SJCRH30 (cell line): ENCODE results near the gene SAMSN1. TPM values are rescaled to one million over a fixed set of nuclear protein-coding genes. Genes with fewer than 3 reads are reported as not detected.
"Not testable (repeated sequence)": the region's sequence is repeated elsewhere in the genome, so short reads cannot be mapped to it uniquely, and the experiment has no call there.

ENCODE experiments used
- DNase-seq, 2 experiments: peaks; one replicate each; pipeline ENCODE4 v3.0.0-alpha.2; 2015 to 2020
- H3K27ac ChIP-seq: fragments of 250-450 bp; sonication (Bioruptor Pico); 2 replicates; pipeline ENCODE4 v1.5.1; 2020; ENCODE audit warnings: mild to moderate bottlenecking, moderate library complexity
- H3K27me3 ChIP-seq: fragments of 250-450 bp; sonication (Bioruptor Pico); 2 replicates; pipeline ENCODE4 v1.5.1; 2020; ENCODE audit warnings: mild to moderate bottlenecking, moderate library complexity
- H3K36me3 ChIP-seq: fragments of 250-450 bp; sonication (Bioruptor Pico); 2 replicates; pipeline ENCODE4 v1.5.1; 2020; ENCODE audit warnings: mild to moderate bottlenecking, moderate library complexity
- H3K4me1 ChIP-seq: fragments of 250-450 bp; sonication (Bioruptor Pico); 2 replicates; pipeline ENCODE4 v1.5.1; 2020; ENCODE audit warnings: mild to moderate bottlenecking, moderate library complexity
- H3K4me3 ChIP-seq: fragments of 250-450 bp; sonication (Bioruptor Pico); 2 replicates; pipeline ENCODE4 v1.5.1; 2020; ENCODE audit warnings: mild to moderate bottlenecking, moderate library complexity
- H3K9me3 ChIP-seq: fragments of 250-450 bp; sonication (Bioruptor Pico); replicated peaks from 2 replicates; pipeline ENCODE4 v1.5.1; 2020; ENCODE audit warnings: mild to moderate bottlenecking, moderate library complexity
- total RNA-seq: library from RNA; depleted of rRNA; stranded (reverse); fragments of >200 nt; shearing (Covaris generic); gene quantifications from 2 replicates; pipeline ENCODE4 v1.2.3, GENCODE V29; 2014

The SAMSN1 gene
- total RNA-seq, 1 experiment from 2014 or later = 0.12 TPM

GRCh38 chr21:14527696-14528652, 18.1 kb downstream of the SAMSN1 start:
- Histone ChIP-seq H3K27me3 (no peaks in the 10 kb centered on the region), H3K36me3 (no peaks in the 10 kb centered on the region), H3K9me3 (no peaks in the 10 kb centered on the region; the same call in 1 of the 2 replicates), H3K27ac (no peak overlapping the region), H3K4me1 (no peaks in the 10 kb centered on the region), H3K4me3 (no peak overlapping the region)
- no peak for DNase-seq

- Histone ChIP-seq H3K4me3 (no peak overlapping the region), H3K27ac (no peak overlapping the region), H3K36me3 (no peaks in the 10 kb centered on the region), H3K4me1 (no peaks in the 10 kb centered on the region), H3K9me3 (no peaks in the 10 kb centered on the region; the same call in 1 of the 2 replicates), H3K27me3 (no peaks in the 10 kb centered on the region)
- no peak for DNase-seq
Measured at GRCh38 chr21:14526836-14527695, 19.0 kb downstream of the SAMSN1 start.

- DNase-seq = no peak
- Histone ChIP-seq H3K27me3 (no peaks in the 10 kb centered on the region), H3K4me3 (no peak overlapping the region), H3K27ac (no peak overlapping the region), H3K36me3 (no peaks in the 10 kb centered on the region), H3K9me3 (no peaks in the 10 kb centered on the region; the same call in 1 of the 2 replicates), H3K4me1 (no peaks in the 10 kb centered on the region; the same call in 1 of the 2 replicates)
Measured at GRCh38 chr21:14526199-14526598, 19.9 kb downstream of the SAMSN1 start.

- no peaks in the 10 kb centered on the region for H3K36me3 ChIP-seq
- H3K27ac ChIP-seq = no peak overlapping the region
- H3K4me1 ChIP-seq = no peaks in the 10 kb centered on the region; the same call in 1 of the 2 replicates
- H3K4me3 ChIP-seq = no peak overlapping the region
- no peak for DNase-seq
- no peaks in the 10 kb centered on the region for H3K9me3 ChIP-seq
- H3K27me3 ChIP-seq = no peaks in the 10 kb centered on the region
Measured at GRCh38 chr21:14523234-14523633, 22.9 kb downstream of the SAMSN1 start.

- Histone ChIP-seq H3K27me3 (no peaks in the 10 kb centered on the region), H3K27ac (no peak overlapping the region), H3K4me1 (no peaks in the 10 kb centered on the region; the same call in 1 of the 2 replicates), H3K9me3 (no peaks in the 10 kb centered on the region), H3K4me3 (no peak overlapping the region), H3K36me3 (no peaks in the 10 kb centered on the region)
- no peak for DNase-seq
Measured at GRCh38 chr21:14522736-14523135, 23.4 kb downstream of the SAMSN1 start.

- no peak overlapping the region for H3K4me3 ChIP-seq
- H3K27ac ChIP-seq = no peak overlapping the region
- H3K36me3 ChIP-seq = no peaks in the 10 kb centered on the region
- no peaks in the 10 kb centered on the region; the same call in 1 of the 2 replicates for H3K4me1 ChIP-seq
- no peaks in the 10 kb centered on the region for H3K9me3 ChIP-seq
- no peak for DNase-seq
- no peaks in the 10 kb centered on the region for H3K27me3 ChIP-seq
Measured at GRCh38 chr21:14520535-14520934, 25.6 kb downstream of the SAMSN1 start.

- H3K27me3 ChIP-seq = no peaks in the 10 kb centered on the region
- no peaks in the 10 kb centered on the region for H3K9me3 ChIP-seq
- H3K4me1 ChIP-seq = no peaks in the 10 kb centered on the region; the same call in 1 of the 2 replicates
- no peaks in the 10 kb centered on the region for H3K36me3 ChIP-seq
- no peak overlapping the region for H3K4me3 ChIP-seq
- no peak for DNase-seq
- H3K27ac ChIP-seq = no peak overlapping the region
Measured at GRCh38 chr21:14519000-14519399, 27.1 kb downstream of the SAMSN1 start.

- no peak overlapping the region for H3K4me3 ChIP-seq
Measured at GRCh38 chr21:14513804-14514203, 32.3 kb downstream of the SAMSN1 start.

GRCh38 chr21:14506859-14507457, 39.2 kb downstream of the SAMSN1 start:
- not testable (repeated sequence) for H3K4me1 ChIP-seq, DNase-seq

More at GRCh38 chr21:14513804-14514203, 32.3 kb downstream of the SAMSN1 start:
- Histone ChIP-seq H3K27me3 (no peaks in the 10 kb centered on the region), H3K9me3 (no peaks in the 10 kb centered on the region), H3K4me1 (no peaks in the 10 kb centered on the region), H3K27ac (no peak overlapping the region), H3K36me3 (no peaks in the 10 kb centered on the region)
- no peak for DNase-seq

GRCh38 chr21:14500873-14501272, 45.2 kb downstream of the SAMSN1 start:
- DNase-seq = no peak
- Histone ChIP-seq H3K27me3 (peaks cover 4% of the 10 kb centered on the region; the same call in 1 of the 2 replicates), H3K4me3 (no peak overlapping the region), H3K4me1 (no peaks in the 10 kb centered on the region), H3K9me3 (no peaks in the 10 kb centered on the region), H3K27ac (no peak overlapping the region), H3K36me3 (no peaks in the 10 kb centered on the region)

More at GRCh38 chr21:14506859-14507457, 39.2 kb downstream of the SAMSN1 start:
- not testable (repeated sequence) for H3K9me3 ChIP-seq, H3K4me3 ChIP-seq, H3K27ac ChIP-seq, H3K36me3 ChIP-seq, H3K27me3 ChIP-seq

GRCh38 chr21:14499316-14499715, 46.8 kb downstream of the SAMSN1 start:
- H3K9me3 ChIP-seq = no peaks in the 10 kb centered on the region
- H3K4me1 ChIP-seq = no peaks in the 10 kb centered on the region
- no peaks in the 10 kb centered on the region for H3K36me3 ChIP-seq
- no peak for DNase-seq
- peaks cover 4% of the 10 kb centered on the region; the same call in 1 of the 2 replicates for H3K27me3 ChIP-seq
- no peak overlapping the region for H3K27ac ChIP-seq
- H3K4me3 ChIP-seq = no peak overlapping the region

- H3K9me3 ChIP-seq = no peaks in the 10 kb centered on the region
- no peak for DNase-seq
- H3K4me3 ChIP-seq = no peak overlapping the region
- no peaks in the 10 kb centered on the region for H3K36me3 ChIP-seq
- H3K27me3 ChIP-seq = peaks cover 4% of the 10 kb centered on the region; the same call in 1 of the 2 replicates
- H3K27ac ChIP-seq = no peak overlapping the region
- H3K4me1 ChIP-seq = no peaks in the 10 kb centered on the region
Measured at GRCh38 chr21:14497825-14498224, 48.3 kb downstream of the SAMSN1 start.

- DNase-seq = no peak
- Histone ChIP-seq H3K27me3 (peaks cover 4% of the 10 kb centered on the region; the same call in 1 of the 2 replicates), H3K36me3 (no peaks in the 10 kb centered on the region), H3K9me3 (no peaks in the 10 kb centered on the region), H3K27ac (no peak overlapping the region), H3K4me1 (no peaks in the 10 kb centered on the region), H3K4me3 (no peak overlapping the region)
Measured at GRCh38 chr21:14495075-14495474, 51.0 kb downstream of the SAMSN1 start.

GRCh38 chr21:14494181-14494580, 51.9 kb downstream of the SAMSN1 start:
- not testable (repeated sequence) for H3K9me3 ChIP-seq, H3K27ac ChIP-seq, H3K4me1 ChIP-seq, H3K27me3 ChIP-seq, H3K36me3 ChIP-seq, H3K4me3 ChIP-seq, DNase-seq
